Embryonic facial prominence (tissue), 1 donor: Measurements from ENCODE around the gene MTARC2.

Source experiments
- DNase-seq: peaks from one replicate; pipeline ENCODE4 v3.0.0-alpha.2; 2016; ENCODE audit errors: extremely low spot score

Gene MTARC2

DNA sequence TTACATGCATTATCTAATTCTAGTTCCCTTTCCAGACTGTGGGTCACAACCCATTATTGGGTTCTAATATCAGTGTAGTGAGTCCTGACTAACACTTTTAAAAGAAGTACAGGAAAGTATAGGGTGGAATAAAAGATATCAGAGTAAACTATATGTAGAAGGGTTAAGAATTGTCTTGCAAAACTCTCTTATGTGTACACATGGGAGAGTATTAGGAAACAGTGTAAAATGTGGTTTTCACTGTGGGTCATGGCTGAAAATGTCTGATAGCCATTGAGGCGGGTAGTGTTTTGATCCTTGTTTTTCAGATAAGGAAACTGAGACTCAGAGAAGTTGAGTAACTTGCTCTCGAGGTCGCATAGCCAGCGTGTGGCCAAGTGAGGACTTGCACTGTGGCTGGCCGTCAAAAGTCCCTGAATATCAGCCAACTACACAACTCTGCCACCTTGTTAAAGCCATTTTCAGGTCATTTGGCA is 20.0 kb downstream of the MTARC2 start:
- DNase-seq: no peak

DNA sequence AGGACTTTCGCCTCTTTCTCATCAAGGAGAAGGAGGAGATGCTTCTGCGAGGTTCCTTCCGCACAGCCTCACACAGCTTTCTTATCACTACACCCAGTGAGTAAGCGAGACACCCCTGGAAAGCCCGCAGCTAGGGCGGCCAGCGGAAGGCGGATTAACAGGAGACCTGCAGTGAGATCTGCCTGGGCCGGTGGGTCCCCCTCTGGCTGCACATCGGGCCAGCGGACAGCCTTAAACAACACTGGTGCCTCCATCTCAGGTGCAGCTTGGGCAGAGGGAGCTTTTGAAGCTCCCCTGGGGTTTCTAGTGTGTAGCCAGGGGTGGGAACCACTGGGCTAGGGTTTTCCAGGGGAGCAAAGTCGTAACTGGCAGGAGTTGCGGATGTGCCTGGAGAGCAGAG is 21.1 kb downstream of the MTARC2 start:
- no peak for DNase-seq

DNA sequence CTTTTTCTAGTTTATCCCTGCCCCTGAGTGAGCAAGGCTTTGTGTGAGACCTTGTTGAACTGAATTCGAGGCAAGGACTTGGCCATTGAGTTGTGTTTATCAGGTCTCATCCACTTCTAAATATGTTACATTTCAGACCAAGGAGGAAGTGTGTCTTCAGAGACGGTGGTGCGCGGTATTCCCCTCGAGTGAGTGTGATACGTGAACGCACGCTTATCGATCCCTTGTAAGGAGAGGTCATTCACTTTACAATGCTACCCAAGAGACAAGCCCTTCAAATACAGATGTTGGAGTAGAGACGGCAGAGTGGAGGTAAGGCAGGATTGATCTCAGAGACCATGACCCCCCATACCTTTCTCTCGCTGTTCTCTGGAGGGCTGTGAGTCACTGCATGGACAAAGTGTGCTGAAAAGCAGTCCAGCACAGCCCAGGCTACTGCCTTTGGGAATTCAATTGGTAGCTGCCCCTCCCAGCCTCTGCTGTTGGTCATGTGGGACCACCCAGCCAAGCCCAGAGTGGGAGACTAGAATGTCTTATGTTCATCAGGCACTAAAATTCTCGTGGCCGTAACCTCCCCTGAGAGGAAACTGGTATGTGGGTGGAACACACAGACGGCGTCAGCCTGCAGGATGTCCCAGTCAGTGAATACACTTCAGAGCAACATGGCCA is 22.3 kb downstream of the MTARC2 start:
- DNase-seq: no peak

DNA sequence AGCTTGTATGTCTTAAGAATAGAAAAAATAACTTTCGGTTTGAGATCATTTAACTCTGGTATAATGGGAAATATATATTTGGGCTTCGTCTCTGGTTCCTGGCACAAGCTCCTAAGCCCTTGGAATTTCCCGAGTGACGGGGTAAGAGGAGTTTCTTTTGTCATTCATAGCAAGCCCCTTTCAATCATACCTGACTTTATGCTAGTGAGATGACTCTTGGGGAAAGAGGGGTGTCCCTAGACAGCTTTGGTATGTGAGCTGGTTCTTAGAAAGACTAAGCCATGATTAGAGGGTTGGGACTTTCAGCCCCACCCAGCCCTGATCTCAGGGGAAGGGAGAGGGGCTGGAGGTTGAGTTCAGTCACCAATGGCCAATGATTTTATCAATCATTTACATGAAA is 24.7 kb downstream of the MTARC2 start:
- DNase-seq: no peak

DNA sequence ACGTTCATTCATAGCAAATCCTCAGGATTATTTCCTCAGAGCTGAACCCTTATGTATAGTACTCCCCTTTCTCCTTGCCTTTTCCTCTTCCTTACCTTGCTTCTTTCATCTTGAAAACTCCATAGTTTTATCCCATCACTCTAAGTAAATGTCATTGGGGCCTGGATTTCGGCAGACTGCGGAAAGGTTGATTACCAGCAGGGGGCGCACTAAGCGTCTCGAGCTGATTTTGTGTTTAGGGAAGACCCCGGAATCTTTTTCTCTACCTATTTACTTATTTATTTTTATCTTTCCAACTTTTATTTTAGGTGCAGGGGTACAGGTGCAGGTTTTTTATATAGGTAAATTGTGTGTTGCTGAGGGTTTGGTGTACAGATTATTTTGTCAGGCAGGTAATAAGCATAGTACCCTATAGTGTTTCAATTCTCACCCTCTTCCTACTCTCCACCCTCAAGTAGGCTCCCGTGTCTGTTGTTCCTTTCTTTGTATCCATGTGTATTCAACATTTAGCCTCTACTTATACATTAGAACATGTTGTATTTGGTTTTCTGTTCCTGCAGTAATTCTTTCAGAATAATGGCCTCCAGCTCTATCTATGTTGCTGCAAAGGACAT is 27.2 kb downstream of the MTARC2 start:
- DNase-seq: no peak

DNA sequence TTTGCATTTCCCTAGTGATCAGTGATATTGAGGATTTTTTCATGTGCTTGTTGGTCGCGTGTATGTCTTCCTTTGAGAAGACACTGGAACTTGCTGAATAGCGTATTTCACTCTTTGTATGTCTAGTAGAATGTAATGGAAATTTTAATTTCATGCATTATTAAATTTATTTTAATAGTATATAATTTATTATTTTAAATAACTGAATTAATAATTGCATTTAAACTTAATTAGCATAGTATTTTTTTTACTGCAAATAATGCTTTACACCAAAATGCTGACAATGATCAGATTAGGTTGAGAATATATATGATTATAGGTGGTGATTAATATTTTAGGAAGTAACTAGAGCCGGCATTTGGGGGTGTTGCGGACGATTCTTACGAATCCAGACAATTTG is 28.1 kb downstream of the MTARC2 start:
- no peak for DNase-seq

DNA sequence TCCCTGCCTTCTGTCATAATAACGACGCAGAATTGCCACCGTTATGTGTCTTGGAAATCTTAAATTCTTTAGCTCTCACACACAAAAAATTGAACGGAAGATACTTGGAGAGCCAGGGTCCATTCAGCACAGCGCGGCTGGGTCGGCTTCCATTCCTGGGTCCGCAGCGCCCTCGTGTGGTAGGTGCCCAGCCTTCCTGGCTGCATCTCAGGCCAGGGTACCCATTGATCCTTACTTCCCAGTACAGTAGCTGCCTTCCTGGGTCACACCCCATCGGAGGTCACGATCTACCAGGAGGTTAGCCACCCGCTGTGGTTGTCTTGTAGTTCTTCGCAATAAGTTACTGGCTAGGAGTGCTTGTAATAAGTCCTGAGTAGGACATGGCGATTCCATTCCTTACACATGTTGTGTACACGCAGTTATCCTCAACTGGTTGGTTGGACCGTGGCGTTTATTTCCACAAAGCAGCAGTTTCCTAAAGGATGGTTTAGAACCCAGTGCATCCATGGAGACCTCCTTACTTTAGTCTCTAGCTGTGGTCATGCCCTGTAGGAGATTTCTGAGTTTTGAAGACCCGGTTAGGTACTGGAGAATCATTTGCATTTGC is 28.7 kb downstream of the MTARC2 start:
- DNase-seq: peak; percentile 54

DNA sequence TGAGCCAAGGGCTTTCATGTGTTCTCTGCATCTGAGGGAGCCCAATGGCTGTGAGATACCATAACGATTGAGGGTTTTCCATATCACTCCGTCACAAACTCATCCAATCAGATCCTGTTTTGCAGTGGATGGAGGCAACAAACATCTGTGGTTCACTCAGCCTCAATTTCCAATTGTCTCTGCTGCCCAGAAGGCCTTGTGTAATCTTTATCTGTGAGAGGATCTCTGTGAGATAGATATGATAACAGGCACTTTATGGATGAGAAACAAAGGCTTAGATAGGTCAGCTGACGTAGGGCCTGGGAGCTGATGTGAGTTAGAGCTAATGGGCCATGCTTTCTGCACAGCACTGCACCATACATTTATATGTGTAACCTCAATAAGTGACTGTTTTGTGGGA is 35.3 kb downstream of the MTARC2 start:
- DNase-seq: no peak

DNA sequence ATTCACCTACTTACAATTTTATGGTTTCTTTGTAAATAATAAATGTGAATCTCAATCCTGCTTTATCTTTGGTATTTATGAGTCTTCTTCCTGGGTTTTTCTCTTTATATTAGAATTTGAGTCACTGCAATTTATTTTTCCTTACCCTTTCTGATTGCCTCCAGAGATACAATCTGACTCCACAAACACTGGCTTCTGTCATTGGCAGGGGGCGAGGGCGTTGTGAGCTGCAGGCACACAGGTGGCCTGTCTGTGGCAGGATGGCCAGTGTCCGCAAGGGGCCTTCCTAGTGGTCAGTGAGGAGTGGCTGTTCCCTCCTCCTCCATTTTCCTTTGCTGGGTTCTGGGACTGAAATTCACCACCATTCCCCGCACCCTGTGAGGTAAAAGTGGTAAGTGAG is 36.6 kb downstream of the MTARC2 start:
- DNase-seq: no peak

DNA sequence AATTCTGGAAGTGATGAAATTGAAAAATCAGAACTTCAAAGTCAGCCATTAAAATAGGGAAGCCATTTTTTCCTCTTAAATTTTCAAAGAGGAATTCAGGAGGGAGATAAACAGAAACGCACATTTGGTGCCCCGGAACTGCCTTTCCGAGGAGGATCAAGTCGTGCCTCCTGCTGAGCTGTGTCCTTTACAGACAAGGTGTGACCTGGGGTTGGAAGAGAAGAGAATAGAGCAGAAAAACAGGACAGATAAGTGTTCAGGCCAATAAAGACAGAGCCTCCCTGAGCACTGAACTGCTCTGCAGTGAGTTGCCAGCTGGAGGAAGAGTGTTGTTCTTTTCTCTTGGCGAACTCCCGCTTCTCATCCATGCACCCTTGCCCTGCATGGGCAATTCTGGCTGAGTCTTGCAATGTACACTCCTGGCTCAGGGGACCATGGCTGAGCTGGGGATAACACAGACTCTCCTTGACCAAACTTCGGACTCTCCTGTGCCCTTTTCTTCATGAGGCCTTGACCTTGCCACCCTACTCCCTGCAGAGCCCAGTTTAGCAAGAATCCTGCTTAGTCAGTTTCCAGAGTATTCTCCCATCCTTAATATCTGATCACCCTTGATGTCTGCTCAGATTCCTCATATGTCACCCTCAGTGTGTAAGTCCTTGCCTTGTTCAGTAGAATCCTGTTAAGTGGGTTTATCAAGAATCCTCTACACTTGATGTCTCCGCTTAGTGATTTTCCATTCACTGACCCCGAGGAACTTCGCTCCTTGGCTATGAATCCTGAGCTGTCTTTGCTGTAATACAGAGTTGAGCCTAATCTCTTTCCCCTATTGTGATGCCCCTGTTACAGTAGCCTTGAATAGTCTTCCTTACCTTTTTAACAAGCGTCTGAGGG is 37.3 kb downstream of the MTARC2 start:
- DNase-seq: no peak

DNA sequence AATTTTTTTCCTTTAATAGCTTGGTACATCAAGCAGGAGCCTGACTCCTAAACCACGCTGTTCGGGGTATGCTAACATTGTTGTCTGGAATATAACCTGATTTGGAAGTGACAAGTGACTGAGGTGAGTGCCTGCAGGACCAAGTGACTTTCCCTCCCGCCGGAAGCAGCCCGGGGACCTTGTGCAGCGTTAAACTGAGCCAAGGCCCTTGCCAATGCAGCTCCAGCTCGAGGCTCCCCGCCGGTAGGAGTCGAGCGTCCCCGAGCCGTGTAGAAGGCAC is 37.9 kb downstream of the MTARC2 start:
- no peak for DNase-seq

DNA sequence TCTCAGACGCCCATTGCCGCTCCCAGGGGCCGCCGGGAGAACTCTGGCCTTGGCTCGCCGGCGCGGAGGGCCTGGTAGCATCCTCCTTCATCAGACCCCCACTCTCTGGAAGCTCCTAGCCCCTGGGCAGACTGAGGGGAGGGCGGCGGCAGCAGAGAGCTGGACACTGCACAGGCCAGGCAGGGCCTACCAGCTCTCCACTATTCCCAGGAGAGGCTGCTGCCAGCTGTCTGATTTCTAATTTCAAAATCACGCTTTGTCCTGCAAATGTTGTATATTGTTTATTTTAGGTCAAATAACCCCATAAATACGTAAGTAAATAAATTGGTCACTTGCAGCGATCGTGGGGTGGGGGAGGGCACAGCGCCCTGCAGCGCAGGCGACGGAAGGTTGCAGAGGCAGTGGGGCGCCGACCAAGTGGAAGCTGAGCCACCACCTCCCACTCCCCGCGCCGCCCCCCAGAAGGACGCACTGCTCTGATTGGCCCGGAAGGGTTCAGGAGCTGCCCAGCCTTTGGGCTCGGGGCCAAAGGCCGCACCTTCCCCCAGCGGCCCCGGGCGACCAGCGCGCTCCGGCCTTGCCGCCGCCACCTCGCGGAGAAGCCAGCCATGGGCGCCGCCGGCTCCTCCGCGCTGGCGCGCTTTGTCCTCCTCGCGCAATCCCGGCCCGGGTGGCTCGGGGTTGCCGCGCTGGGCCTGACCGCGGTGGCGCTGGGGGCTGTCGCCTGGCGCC is 38.4 kb downstream of the MTARC2 start, which contains the start of gene MTARC1:
MTARC1 (plus strand) TSS at position 577 of the 732 bp plus-strand sequence; CDS start at position 609, 32 bp downstream.
- DNase-seq: no peak

DNA sequence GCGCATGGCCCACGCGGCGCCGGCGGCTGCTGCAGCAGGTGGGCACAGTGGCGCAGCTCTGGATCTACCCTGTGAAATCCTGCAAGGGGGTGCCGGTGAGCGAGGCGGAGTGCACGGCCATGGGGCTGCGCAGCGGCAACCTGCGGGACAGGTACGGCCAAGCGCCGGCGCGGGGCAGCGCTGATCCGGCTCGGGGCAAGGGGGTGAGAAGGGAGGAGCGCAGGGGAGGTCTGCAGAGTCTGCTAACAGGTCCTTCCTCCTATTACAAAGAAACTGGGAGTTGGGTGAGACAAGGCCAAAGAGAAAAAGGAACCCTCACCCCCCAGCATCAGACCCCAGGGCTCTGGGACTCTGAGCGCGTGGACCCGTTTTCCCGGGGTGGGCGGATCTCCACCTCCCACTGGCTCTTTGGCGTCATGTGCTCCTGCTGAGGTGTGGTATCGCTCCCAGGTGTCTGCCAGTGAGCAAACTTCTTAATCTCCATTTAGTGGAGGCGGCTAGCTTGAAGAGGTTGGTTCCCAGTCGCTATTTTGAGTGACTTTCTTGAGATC is 39.0 kb downstream of the MTARC2 start:
- no peak for DNase-seq

DNA sequence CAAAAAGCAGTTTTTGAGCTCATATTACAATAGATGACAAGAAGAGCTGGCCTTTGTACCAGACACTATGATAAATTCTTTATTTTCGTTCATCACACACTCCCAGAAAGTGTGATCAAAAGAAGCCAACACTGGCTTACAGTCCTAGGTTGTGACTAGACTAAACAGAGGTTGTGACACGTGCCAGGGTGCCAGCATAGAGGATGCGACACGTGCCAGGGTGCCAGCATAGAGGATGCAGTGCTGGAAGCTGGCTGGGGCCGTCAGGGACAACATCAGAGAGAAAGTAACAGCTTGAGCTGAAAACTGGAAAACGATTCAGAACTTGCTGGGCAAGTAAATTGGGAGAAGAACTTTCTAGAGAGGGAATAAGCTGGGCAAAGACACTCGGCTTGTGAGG is 40.8 kb downstream of the MTARC2 start:
- DNase-seq: no peak

DNA sequence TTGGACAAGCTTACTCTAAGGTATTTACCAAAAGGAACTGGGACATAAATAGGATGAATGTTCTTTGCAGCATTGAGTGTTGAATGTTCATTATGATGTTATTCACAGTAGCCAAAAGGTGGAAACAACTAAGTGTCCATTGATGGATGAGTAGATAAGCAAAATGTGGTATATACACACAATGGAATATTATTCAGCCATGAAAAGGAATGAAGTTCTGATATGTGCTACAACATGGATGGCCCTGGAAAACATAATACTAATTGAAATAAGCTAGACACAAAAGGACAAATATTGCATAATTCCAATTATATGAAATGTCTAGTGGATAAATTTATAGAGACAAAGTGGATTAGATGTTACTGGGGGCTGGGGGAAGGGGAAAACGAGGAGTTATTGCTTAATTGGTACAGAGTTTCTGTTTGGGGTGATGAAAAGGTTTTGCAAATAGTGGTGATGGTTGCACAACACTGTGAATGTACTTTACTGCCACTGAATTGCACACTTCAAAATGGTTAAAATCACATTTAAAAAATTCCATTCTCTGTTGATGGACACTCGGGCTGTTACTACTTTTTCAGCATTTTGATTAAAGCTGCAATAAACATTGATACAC is 41.5 kb downstream of the MTARC2 start:
- DNase-seq: no peak

DNA sequence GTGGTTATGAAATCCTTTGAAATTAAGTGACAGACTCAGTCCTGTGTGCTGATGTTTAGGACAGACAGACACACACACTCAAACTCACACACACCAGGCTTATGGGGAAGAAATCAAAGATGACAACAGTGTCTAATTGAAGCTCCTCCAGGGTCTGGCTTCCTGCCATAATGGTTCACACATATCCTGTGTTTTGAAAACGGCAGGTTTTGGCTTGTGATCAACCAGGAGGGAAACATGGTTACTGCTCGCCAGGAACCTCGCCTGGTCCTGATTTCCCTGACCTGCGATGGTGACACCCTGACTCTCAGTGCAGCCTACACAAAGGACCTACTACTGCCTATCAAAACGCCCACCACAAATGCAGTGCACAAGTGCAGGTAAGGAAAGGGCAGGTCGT is 43.2 kb downstream of the MTARC2 start:
- DNase-seq: no peak

DNA sequence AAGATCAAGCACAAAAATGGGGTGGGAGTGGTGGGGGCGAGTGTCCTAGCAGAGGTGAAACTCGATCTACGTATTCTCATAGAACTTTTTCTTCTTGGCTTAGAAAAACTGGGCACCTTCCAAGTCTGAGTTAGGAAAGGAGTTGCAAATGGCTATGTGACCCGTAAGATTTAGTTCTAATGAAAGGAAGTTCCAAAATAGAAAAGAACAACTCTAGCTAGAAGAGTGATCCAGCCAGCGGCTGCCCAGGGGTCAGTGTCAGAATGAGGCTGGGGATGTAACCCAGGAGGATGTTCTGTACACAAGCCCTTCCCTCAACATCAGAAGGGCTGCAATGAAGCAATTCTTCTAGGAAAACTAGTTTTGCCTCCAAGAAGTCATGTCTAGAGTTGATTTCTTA is 43.8 kb downstream of the MTARC2 start:
- DNase-seq: no peak

DNA sequence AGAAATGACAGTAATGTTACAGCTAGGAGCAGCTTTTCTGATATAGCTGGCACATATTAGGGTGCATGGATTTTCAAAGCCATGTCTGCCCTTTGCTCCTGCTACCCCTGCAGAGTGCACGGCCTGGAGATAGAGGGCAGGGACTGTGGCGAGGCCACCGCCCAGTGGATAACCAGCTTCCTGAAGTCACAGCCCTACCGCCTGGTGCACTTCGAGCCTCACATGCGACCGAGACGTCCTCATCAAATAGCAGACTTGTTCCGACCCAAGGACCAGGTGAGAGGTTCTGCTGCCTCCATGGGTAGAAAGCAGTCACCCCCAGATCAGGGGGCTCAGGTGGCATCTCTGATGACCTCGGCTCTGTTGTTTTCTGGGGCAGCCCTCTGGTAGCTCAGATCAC is 48.4 kb downstream of the MTARC2 start:
- DNase-seq: no peak

DNA sequence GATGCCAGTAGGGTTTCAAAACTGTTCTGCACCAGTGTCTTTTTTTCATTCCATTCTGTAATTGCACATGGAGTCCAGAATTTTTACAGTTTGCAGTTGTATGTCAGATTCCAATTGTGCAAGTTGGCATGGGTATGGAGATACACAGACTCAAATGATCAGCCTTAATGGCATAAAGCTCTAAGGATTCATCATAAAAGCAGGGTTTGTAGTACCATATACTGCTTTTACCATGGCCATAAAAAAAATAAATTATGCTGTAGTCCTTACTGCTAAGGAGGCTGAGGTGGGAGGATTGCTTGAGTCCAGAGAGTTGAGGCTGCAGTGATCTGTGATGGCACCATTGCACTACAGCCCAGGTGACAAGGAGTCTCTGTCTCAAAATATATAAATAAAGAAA is 48.9 kb downstream of the MTARC2 start:
- DNase-seq: no peak

DNA sequence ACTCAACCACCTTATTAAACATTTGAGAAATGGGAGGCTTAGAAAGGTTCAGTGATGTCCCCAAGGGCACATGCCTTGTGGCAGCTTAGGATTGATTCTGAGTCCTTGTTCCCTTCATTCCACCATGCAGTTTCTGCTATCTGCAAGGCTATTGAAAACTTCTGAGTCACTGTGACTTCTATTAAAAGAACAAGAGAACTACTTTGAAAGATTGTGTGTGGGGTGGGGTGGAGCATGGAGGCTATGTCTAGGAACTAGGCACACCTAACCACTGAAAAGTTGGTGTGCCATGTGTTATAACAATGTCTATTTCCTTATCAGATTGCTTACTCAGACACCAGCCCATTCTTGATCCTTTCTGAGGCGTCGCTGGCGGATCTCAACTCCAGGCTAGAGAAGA is 49.4 kb downstream of the MTARC2 start:
- no peak for DNase-seq

DNA sequence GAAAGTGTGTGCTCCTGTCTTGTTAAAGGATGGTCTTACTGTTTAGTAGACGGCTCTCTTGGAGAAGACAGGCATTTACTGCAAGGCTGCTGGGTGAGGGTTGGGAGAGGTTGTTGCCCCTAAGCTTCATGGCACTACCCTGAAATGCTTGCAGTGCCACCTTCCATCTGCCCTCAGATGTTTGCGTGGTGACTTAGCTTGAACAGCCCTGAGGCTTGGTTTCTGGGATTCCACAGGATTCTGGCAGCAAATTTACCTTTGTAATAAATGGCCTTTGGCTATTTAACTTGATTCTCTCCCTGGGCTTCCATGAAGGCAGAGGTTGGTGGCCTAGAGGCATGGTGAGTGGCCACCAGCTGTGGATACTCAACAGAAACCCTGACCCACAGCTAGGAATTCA is 50.2 kb downstream of the MTARC2 start:
- no peak for DNase-seq
